ENCODE data around the gene TBC1D26. TPM values are rescaled to one million over a fixed set of nuclear protein-coding genes. Genes with fewer than 3 reads are reported as not detected.

The TBC1D26 gene
- total and polyA plus RNA-seq, 2 experiments from 2014 or later: 0.84 to 2.8 TPM

GRCh38 chr17:15782866-15783265, 50.8 kb downstream of the TBC1D26 start:
- Histone ChIP-seq H3K36me3 (ENCODE audit: insufficient read depth) (no peaks in the 10 kb centered on the region), H3F3A (replicated peaks; ENCODE audit: low read depth) (no peaks in the 10 kb centered on the region), H3K79me2 (replicated peaks; ENCODE audit: insufficient read depth) (no peaks in the 10 kb centered on the region), H3K4me1 (ENCODE audit: insufficient read depth) (no peaks in the 10 kb centered on the region), H3K9me2 (ENCODE audit: insufficient read depth) (no peaks in the 10 kb centered on the region), H3K4me2 (no peak overlapping the region), H3K27ac (ENCODE audit: low read depth) (no peak overlapping the region), H3K4me3 (no peak overlapping the region), H2AFZ (peak overlapping the region; percentile 60; the same call in 1 of the 2 replicates), H4K20me1 (replicated peaks; ENCODE audit: insufficient read depth) (no peaks in the 10 kb centered on the region), H3K27me3 (ENCODE audit: insufficient read depth) (peaks cover 7% of the 10 kb centered on the region; the same call in 1 of the 2 replicates)
- Mint-ChIP-seq H3K4me1 (no peaks in the 10 kb centered on the region), H3K4me3 (no peak overlapping the region), H3K27me3 (ENCODE audit: insufficient read depth, low read depth, poor library complexity) (peaks cover 10% of the 10 kb centered on the region), H3K36me3 (ENCODE audit: low read depth) (peaks cover 16% of the 10 kb centered on the region), H3K9me3 (peaks cover 23% of the 10 kb centered on the region), H3K27ac (no peak overlapping the region)
- DNase-seq (ENCODE audit: low spot score): peak; percentile 53
- ATAC-seq: peak; percentile 55
- TF ChIP-seq CTCF (conservative IDR thresholded peaks at IDR 0.05; ENCODE audit: low read depth in 2 of 2) (no peak), ZNF114 (CRISPR knock-in tag; IDR thresholded peaks at IDR 0.05) (no peak), ZNF462 (CRISPR knock-in tag; IDR thresholded peaks at IDR 0.05) (no peak), NANOG (IDR thresholded peaks at IDR 0.05; ENCODE audit: borderline replicate concordance) (no peak), ZNF331 (CRISPR knock-in tag; IDR thresholded peaks at IDR 0.05; ENCODE audit: low read depth) (no peak), ETS1 (IDR thresholded peaks at IDR 0.05) (no peak), STAT1 (IDR thresholded peaks at IDR 0.05; ENCODE audit: unreplicated experiment) (no peak), EZH2phosphoT487 (IDR thresholded peaks at IDR 0.05; ENCODE audit: unreplicated experiment) (no peak), REST (IDR thresholded peaks at IDR 0.05; ENCODE audit: unreplicated experiment) (no peak), CREB1 (CRISPR knock-in tag; IDR thresholded peaks at IDR 0.05; ENCODE audit: low read depth) (no peak), EZH2 (IDR thresholded peaks at IDR 0.05; ENCODE audit: low read depth, unreplicated experiment) (no peak), POLR2AphosphoS5 (IDR thresholded peaks at IDR 0.05; ENCODE audit: low read depth) (no peak), JUNB (IDR thresholded peaks at IDR 0.05; ENCODE audit: unreplicated experiment) (no peak)
